Gastroesophageal sphincter (tissue), 3 donors: ENCODE data around the gene BANP.

Experiments
- POLR2A ChIP-seq, 2 donors: fragments of 450-650 bp; IDR thresholded peaks; one replicate each; pipeline ENCODE4 v1.6.1; 2017; ENCODE audit warnings: antibody characterized with exemption in 2 of 2, mild to moderate bottlenecking in 2 of 2, moderate library complexity in 1 of 2
- POLR2AphosphoS5 ChIP-seq: sonication (generic); formaldehyde crosslinking; IDR thresholded peaks from one replicate; pipeline ENCODE4 v1.6.1; 2017; ENCODE audit warnings: antibody characterized with exemption
- TF ChIP-seq, protein P1 (sequence below), 4 experiments: fragments of 200-600 bp in 2 of 4; fragments of 450-650 bp in 2 of 4; sonication (generic) in 1 of 4; IDR thresholded peaks; one replicate each; pipeline ENCODE4 v1.5.1; 2017 to 2019; ENCODE audit warnings: antibody characterized with exemption in 4 of 4, mild to moderate bottlenecking in 2 of 4, moderate library complexity in 2 of 4

DNA sequence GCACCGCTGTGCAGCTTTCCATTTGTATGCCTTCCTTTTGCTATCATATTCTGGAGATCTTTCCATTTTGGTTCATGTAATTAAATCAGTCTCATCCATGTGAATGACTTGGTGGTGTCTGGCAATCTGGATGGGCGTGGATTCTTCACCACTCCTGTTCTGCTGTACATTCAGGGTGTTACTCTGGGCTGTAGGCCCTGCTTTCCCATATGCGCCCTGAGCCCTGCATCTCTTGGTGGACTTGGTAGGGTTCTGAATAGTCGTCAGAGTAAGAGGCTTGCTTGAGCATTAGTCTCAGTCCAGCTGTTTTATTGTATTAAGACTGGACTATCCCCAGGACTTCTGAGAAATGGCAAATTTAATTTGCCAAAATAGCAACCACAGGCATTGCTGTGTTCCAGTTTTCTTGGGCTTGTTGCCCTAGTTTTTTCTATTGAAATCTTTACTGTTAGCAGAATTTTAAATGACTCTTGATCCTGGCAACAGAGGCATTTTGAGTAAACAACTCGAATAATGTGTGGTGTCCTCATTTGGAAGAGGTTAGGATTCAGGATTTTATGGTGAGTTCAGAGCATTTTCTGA, 14.9 kb downstream of the BANP start:
- TF ChIP-seq, protein P1, sequence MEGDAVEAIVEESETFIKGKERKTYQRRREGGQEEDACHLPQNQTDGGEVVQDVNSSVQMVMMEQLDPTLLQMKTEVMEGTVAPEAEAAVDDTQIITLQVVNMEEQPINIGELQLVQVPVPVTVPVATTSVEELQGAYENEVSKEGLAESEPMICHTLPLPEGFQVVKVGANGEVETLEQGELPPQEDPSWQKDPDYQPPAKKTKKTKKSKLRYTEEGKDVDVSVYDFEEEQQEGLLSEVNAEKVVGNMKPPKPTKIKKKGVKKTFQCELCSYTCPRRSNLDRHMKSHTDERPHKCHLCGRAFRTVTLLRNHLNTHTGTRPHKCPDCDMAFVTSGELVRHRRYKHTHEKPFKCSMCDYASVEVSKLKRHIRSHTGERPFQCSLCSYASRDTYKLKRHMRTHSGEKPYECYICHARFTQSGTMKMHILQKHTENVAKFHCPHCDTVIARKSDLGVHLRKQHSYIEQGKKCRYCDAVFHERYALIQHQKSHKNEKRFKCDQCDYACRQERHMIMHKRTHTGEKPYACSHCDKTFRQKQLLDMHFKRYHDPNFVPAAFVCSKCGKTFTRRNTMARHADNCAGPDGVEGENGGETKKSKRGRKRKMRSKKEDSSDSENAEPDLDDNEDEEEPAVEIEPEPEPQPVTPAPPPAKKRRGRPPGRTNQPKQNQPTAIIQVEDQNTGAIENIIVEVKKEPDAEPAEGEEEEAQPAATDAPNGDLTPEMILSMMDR (IDR thresholded peaks at IDR 0.05): no peak
- TF ChIP-seq POLR2AphosphoS5: peak; percentile 64
- no peak for TF ChIP-seq POLR2A (IDR thresholded peaks at IDR 0.05)
